Activated effector memory CD4-positive, alpha-beta T cell treated with Interleukin-2 at 50 U/mL for 16 hours (primary cell): ENCODE results near the gene SLIT3.

Source experiments
- DNase-seq: peaks from one replicate; pipeline ENCODE4 v3.0.0-alpha.2; 2020

Gene SLIT3

DNA sequence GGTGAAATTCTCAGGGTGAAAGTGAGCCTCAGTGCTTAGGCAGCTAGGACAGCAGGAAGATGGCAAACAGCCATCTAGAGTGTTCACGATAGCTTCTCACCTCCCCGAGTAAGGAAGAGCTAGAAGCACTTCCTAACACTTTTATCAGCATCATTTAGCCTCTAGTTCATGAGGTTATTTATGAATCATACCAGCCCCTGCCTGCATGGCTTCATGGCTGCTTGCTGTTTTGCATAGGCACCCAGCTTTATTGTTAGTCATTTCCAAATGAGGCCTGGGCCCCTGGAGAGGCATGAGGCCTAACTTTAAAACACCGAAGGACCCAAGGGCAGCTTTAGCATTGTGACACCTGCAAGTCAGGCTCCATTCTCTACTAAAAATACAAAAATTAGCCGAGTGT lies 586.9 kb downstream of the SLIT3 start:
- no peak for DNase-seq

GRCh38 chr5:168713051-168713450 lies 587.9 kb downstream of the SLIT3 start:
- no peak for DNase-seq

- DNase-seq = no peak
Measured at GRCh38 chr5:168712280-168712924, 588.5 kb downstream of the SLIT3 start.

DNA sequence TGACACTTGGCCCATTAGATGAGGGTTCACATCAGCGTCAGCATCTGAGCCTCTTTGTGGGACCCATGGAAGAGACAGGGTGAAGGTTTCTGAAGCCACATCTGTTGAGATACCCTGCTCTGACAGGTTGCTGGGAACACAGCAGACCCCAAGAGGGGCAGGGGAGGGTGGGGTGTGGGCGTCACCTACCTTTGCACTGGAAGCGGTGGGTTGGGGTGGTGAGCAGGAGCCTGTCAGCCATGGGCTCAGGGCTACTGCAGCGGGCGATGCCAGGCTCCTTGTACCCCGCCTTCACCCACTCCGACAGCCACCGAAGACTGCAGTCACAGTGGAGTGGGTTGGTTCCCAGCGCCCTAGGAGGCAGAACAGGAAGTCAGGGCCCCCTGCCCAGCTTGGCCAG lies 590.2 kb downstream of the SLIT3 start:
- DNase-seq = no peak

GRCh38 chr5:168707716-168708695 lies 592.9 kb downstream of the SLIT3 start:
- no peak for DNase-seq

DNA sequence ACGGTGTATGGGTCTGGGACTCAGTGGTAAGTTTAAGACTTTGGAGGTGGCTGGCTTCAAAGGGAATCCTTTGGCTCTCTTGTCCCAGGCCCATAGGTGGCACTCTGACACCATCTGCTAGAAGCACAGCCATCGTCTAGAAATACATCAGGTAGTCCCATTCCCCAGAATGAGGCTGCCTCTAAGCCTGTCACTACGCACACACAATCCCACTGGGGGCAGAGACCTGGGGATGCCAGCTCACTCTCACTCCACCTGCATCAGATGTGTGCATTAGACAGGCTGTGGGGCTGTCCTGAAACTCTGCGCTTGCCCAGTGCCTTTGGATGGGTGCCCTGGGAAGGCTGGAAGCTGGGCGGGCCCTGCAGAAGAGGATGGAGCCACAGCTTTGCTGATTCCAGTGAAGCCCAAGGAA lies 594.3 kb downstream of the SLIT3 start:
- DNase-seq = no peak

GRCh38 chr5:168705321-168705720 lies 595.6 kb downstream of the SLIT3 start:
- DNase-seq = no peak

GRCh38 chr5:168702511-168702910 lies 598.4 kb downstream of the SLIT3 start:
- no peak for DNase-seq

GRCh38 chr5:168701641-168702040 lies 599.3 kb downstream of the SLIT3 start:
- DNase-seq = no peak

GRCh38 chr5:168699002-168699401 lies 601.9 kb downstream of the SLIT3 start:
- no peak for DNase-seq

GRCh38 chr5:168697034-168697720 lies 603.8 kb downstream of the SLIT3 start:
- no peak for DNase-seq

- DNase-seq = no peak
Measured at GRCh38 chr5:168696611-168697010, 604.3 kb downstream of the SLIT3 start.

GRCh38 chr5:168695301-168695835 lies 605.6 kb downstream of the SLIT3 start:
- no peak for DNase-seq

- DNase-seq = no peak
Measured at GRCh38 chr5:168694289-168694688, 606.6 kb downstream of the SLIT3 start.

GRCh38 chr5:168693883-168694282 lies 607.1 kb downstream of the SLIT3 start:
- no peak for DNase-seq

DNA sequence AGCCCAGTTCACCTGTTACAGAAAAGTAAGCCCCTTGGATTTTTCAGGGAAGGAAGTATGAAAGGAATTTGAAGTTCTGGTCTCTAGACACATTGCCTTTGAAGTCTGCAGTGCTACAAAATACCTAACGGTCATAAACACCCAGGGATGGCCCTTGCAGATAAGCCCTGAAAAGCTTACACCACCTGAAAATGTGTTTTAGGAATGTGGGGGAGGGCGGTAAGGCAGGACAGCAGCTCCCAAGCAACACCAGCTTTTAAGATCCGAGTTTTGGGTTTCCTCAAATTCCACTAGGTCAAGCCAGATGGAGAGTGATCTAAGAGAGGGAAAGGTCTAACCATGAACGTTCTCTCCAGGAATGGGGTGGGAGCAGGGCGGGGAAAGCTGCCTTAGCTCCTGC lies 607.6 kb downstream of the SLIT3 start:
- no peak for DNase-seq

- DNase-seq = no peak
Measured at GRCh38 chr5:168691891-168692290, 609.0 kb downstream of the SLIT3 start.

- no peak for DNase-seq
Measured at GRCh38 chr5:168689260-168689659, 611.7 kb downstream of the SLIT3 start.

- no peak for DNase-seq
Measured at GRCh38 chr5:168686837-168687236, 614.1 kb downstream of the SLIT3 start.

- no peak for DNase-seq
Measured at GRCh38 chr5:168685566-168685965, 615.4 kb downstream of the SLIT3 start.

GRCh38 chr5:168683927-168684295 lies 617.0 kb downstream of the SLIT3 start:
- no peak for DNase-seq

DNA sequence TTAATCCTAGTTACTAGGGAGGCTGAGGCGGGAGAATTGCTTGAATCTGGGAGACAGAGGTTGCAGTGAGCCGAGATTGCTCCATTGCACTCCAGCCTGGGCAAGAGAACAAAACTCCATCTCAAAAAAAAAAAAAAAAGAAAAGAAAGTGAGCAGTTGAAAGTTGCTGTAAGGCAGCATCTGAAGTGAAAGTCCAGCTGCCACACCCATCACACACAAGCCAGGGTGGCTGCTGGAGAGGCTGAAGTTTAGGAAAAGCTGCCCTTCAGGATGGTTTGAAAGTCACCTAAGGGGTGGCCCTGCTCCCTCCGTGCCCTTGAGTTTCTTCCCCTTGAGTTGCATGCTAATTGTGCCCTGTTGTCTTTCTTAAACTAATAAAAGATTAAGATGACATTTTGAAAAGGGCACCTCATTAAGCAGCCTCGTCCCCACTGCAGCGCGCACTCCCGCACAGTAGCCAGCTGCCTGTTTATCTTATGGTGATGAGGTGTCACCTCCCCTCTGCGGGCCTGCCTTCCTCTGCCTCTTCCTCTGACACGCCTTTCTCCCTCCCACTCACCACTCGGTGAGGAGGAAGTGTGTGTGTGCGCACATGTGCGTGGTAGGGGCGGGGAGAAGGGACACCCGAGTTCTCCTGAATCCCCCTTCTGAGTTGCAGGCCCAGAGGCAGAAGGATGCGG lies 617.6 kb downstream of the SLIT3 start:
- no peak for DNase-seq
